GM21786 (cell line): ENCODE results near the gene ZNF827.

Source experiments
- ATAC-seq: cut with Tn5 transposase; IDR thresholded peaks from one replicate; pipeline ENCODE4 v1.9.1; 2021; ENCODE audit not compliant: unreplicated experiment

The ZNF827 gene

DNA sequence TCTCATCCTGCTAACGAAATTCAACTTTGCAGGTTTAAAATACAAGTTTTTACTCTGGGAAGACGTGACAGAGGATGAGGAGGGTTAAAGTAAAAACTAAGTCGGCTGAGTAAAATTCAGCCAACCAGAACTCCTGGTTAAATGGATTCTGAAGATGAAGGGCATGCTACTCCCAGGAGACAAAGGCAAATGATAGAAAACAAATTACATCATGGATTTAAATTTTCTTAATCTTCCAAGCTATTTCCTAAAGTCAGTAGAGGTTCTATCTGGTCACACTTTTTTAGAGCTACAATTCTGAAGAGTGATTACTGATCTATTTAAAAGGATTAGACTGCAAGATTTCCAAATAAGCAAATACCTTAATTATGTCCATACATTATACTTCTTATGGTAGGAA lies 47.9 kb downstream of the ZNF827 start:
- no peak for ATAC-seq

DNA sequence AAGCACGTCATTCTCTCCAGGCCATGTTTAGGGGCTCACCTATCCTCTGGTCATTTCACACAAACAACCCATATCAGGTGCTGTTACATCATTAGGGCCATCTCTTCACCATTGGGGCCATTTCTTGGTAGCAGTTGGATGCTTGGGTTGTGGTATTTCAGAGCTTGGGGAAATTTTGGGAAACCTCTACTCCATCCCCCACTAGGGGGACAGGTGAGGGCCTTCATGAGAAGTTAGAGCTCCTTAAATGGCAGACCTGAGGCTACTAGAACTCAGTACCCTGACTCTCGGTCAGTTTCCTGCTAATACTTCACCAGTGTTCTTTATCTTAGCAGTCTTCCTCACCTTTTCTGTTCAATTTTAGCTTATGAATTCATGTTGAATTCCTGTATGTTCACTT lies 50.2 kb downstream of the ZNF827 start:
- no peak for ATAC-seq

DNA sequence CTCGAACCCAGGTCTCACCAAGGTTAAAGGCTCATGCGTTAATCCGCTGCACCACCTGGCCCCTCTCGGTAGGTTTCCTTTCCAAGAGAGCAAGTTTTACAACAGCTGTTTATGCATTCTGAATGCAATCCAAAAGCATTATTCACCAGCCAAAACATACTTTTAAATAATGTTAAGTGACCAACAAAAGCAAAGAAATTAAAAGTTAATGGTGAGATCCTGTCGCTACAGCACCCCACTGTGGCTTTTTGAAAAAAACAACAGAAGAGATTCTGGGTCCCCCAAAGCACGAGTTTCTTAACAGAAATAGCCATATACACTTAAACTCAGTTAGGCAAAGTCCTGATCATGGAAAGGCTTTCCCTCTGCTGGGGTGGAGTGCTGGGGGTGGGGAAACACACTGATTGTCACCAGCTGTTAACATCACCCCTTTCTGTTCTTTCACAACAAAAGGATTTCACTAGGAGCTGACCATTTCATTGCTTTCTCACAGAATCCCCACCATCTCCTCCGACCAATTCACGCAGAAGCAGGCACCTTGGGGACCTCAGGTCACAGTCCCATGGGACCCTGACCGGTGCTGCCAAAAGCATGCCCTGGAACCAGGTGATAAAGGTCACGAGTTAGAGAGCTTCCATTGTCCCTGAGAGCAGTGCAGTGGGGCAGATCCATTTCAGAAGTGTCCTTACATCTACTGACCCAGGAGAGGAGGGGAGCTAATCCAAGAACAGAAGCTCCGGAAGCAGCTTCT lies 51.2 kb downstream of the ZNF827 start:
- peak; percentile 54 for ATAC-seq

DNA sequence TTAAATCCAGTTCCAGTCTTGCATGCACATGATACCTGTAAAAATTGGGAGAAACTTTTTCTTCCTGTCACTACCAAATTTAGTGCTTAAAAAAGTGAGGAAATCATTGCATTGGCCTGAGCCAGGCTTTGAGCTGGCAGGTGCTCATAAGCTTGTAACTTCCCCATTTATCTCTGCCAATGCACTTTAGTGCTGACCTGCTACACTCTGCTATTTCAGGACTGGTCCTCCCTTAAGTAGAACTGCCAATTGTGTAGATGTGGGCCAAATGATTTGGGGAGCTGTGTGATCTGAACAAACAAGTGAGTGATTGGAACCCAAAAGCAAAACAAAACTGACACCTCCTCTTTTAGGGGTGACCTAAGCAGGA lies 51.8 kb downstream of the ZNF827 start:
- ATAC-seq: no peak

DNA sequence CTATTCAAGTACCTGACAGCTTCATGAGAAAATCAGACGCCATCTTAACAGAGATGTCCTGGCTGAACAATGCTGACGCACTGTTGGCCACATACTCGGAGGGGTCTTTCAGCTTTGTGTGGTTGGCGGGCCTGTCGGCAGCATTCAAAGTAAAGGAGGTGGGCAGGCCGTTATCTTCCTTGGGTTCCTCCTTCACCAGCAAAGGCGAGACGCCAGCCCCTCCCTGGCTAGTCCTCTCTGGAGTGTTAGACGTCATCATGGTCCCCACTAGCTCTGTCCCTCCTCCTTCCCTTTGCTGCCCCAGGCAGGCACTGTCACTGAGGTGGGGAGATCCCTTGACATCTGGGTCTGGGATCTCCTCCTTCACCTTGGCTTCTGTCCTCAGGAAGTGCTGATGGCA lies 53.0 kb downstream of the ZNF827 start:
- ATAC-seq: no peak

DNA sequence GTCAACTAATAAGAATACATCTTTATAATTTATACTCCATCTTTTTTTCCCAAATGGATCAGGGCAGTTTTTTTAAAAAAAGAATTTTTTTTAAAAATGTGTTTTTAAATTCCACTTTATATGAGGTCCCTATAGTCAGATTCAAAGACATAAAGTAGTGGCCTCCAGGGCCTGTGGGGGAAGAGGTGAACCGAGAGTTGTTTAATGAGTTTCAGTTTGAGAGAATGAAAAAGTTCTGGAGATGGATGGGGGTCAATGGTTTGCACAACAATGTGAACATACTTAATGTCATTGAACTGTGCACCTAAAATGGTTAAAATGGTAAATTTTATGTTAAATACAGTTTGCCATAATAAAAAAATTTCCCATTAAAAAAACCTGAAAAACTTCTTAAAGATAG lies 53.8 kb downstream of the ZNF827 start:
- no peak for ATAC-seq

DNA sequence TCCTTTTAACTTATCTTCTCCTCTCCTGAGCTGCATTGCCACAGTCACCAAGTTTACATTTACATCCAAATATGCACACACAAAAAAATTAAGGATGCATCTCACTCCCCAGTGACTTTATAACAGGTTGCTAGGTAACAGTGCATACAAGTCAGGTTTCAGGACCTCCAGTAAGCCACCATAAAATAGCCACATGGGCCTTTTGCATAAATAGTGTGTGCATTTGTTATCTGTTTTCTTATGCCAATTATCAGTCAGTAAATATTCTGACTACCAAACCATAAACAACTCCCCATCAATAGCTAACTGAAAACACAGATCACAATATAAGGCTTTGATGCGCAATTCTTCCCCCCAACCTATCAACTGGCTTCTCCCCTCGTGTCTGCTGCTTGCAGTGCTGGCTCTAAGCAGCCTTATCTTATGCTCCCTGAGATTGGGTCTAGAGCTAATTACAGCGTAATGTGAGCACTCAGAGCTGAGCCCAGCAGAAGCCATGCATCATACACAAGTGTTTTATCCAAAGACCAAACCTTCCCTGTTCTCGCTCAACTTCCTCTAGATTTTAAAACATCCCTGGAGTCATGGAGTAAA lies 55.4 kb downstream of the ZNF827 start:
- no peak for ATAC-seq

DNA sequence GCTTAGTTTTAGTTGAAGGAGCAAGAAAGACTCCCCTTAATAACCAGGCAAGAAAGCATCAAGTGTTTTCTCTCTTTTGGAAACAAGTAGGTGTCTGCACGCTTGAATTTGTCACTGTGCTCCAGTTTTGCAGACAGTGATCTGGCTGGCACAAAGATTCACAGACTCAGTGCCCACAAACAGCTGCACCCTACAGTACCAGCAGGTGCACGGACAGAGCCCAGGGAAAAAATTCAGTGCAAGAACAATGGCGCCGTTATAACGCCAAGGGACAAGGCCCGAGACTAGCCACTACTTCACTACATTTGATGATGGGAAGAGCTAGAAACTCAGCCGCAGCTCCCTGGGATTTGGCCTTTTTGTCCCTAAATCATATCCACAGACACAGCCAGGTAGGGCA lies 56.0 kb downstream of the ZNF827 start:
- no peak for ATAC-seq

DNA sequence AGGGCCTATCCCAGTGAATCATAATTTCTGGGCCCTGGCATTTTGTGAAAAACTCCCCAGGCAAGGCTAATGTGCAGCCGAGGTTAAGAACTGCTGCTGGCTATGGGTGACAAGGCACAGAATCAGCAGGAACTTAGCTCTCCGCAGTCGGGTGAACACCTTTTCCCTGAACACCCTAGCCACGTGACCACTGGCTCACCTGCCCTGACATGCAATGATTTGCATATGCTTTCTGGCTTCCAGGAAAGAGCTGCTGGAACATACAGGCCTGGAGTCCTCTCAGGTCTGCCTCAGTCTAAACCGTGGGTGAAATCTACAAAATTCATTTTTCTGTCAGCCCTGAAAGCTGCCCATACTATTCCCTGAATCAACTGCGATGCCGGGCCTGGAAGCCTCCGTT lies 56.6 kb downstream of the ZNF827 start:
- peak; percentile 51 for ATAC-seq

DNA sequence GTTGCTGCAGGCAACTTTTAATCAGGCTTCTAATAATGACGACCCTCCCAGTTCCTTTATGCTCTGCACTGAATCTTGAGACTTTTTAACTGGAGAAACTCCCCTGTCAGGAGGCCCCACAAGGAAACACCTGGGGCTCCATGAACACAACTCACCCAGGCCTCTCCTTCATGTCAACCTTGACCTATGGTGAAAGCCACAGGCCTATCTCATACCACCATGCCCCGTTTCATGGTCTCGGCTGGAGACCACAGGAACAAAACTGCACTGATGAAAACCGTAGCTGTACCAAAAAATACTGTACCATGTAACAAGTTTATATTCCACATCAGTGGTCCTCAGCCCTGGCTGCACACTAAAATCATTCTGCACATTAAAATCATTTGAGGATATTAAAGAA lies 57.0 kb downstream of the ZNF827 start:
- peak; percentile 58 for ATAC-seq

DNA sequence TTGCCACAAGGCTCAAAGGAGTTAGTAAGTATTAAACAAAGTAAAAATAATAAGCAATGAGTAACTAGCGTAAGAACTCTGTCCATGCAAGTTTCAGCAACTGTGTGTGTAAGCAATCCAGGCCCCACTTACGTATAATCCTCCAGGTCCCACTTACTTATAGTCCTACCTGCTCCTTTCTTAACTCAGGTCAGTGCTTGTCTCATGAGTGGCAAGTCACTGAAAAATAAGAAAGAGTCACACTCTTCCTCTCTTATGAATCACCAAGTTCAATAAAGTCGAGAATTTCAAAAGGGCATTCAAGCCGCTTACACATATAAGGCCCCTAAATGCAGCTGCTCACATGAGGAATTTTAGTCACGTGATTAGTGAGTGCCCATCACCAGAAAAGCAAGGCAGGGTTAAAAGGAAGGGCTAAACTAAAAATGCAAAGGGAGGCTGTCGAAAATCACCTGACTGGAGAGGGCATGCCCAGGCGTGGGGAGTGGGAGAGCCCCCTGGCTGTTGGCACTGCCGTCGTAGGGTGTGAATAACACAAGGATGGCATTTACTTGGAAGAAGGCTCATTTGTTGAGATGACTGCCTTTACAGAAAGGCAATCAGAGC lies 58.2 kb downstream of the ZNF827 start:
- ATAC-seq: no peak

DNA sequence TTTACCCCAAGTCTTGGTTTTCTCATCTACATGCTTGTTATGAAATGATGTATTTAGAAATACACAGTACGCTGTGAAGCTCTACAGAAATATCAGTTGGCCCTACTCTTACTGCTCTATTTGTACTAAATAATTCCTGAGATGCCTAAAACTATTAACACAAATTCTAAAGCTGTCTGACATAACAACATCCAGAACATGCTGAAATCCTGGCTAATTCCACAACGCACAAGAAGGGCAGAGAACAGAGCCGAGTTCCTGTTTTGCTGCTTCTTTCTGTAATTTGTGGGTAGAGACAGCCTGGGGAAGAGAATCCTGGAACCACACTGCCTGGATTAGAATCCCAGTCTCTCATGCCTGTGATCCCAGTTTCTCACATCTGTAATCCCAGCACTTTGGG lies 59.0 kb downstream of the ZNF827 start:
- no peak for ATAC-seq

DNA sequence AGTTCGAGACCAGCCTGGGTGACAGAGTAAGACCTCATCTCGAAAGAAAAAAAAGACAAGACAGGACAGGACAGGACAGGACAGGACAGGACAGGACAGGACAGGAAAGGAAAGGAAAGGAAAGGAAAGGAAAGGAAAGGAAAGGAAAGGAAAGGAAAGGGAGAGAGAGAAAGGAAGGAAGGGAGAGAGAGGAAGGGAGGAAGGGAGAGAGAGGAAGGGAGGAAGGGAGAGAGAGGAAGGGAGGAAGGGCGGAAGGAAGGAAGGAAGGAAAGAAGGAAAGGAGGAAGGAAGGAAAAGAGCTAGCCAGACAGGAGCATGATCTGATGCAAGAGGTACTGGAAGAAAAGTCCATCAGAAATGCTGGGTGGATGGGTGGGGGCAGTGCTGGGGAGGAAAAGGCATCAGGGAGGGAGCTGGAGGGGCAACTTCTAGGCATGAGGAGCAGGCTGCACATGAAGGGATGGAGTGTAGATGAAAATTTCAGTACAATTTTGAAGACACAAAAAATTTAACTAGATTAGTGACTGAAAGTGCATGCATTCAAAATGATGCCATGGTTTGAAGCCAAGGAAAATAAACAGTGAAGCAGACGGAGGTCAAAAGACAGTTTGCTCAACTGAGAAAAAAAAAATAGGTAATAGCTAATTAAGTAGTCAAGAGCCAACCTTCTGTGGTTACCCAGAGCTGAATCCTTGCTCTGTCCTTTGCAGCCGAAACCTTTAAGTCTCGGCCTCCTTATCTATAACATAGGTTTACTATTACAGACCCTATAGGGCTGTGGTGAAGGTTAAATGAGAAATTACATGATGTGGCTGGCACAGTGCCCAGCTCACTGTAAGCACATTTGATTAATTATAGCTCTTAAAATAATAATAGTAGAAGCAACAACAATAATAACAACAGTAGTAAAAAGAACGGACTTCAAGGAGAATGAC lies 59.9 kb downstream of the ZNF827 start:
- ATAC-seq: no peak

DNA sequence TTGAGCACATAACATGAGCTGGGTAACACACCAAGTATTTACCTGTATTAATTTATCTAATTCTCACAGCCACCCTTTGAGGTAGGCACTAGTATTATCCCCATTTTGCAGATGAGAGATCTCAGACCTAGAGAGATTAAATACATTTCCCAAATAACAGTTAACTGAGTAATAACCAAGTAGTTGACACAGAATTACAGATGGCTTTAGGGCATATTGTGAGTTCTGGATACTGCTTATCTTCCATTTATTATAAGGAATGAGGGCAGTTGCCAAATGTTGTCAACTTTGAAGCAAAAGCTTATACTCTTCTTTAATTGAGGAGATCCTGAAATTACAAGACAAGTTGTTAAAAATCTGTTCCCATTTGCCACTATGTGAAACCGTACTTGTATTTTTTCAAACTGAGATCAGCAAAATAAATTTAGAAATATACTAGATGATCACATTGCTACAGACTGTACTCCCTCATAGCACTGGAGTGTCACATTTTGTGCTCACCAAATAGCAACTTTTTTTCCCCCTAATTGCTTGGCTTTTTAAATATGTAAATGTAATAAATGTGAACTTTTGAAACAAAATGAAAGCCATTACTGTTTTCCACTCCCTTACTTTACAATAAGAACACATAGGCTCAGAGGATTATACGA lies 62.0 kb downstream of the ZNF827 start:
- no peak for ATAC-seq

DNA sequence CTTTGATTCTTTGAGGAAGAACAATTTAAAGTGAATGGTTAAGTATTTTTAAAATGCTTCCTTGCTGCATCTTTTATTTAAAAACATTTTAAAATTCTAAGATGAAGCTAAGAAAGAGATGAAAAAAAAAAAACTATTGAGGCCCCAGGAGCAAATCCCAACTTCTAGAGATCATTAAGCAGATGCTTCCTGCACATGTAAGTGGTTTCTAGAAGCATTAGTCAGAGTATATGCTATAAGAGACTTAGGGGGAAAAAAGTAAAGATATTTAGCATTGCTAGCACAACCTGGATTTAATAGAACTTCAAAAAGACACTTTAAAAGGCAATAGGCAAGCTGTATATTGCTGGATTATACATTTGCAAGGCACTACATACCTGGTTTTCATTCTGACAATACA lies 64.7 kb downstream of the ZNF827 start:
- ATAC-seq: no peak

DNA sequence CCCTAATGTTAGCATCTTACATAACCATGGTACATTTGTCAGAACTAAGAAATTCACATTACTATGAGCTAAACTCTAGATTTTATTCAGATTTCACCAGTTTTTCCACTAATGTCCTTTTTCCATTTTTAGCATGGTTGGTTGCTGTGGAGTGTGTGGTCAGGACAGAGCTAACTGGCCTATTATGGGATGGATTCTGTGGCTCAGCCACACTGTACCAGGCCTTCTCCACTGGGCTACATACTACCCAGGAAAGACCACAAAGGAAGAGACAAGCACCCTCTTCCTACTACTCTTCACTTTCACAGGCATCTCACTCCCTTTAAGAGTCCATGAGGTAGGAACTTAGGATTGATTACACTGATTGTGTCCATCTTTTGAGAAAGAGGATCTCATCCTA lies 67.4 kb downstream of the ZNF827 start:
- no peak for ATAC-seq

DNA sequence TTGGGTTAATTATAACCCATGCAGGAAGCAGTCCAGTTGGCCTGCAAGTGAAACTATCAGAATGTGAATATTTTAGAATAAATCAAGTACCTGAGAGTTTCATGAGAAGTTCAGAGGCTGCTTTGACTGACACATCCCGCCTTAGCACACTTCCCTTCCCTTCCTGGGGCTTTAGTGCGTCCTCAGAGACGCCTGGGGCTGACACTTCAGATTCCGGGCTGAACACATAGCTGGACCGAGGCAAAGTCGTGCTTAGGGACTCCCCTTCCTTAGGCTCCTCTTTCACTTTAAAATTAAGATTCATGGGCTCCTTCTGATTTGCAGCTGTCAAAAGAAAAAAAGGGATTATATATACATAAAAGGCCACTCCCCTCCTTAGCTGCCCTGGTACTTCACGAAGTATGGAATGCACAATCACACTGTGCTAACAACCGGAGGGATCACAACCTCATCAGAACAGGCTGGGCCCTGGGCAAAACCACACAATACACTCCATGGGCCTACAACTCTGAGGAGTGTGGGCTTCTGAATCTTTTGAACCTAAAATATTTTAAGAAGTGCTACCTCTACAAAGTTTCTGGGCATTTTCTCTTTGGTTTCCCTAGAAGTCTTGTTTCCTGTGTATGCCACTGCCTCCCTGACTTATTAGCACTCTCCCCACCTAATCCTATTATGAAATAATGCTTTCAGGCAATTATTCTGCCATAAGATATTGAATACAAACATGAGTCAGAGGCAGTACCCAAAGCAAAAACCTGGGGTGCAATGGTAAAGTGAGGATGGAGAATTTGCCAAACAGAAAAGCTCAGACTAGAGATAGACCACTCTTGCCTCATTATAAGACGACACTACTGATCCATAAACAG lies 68.2 kb downstream of the ZNF827 start:
- peak; percentile 50 for ATAC-seq

DNA sequence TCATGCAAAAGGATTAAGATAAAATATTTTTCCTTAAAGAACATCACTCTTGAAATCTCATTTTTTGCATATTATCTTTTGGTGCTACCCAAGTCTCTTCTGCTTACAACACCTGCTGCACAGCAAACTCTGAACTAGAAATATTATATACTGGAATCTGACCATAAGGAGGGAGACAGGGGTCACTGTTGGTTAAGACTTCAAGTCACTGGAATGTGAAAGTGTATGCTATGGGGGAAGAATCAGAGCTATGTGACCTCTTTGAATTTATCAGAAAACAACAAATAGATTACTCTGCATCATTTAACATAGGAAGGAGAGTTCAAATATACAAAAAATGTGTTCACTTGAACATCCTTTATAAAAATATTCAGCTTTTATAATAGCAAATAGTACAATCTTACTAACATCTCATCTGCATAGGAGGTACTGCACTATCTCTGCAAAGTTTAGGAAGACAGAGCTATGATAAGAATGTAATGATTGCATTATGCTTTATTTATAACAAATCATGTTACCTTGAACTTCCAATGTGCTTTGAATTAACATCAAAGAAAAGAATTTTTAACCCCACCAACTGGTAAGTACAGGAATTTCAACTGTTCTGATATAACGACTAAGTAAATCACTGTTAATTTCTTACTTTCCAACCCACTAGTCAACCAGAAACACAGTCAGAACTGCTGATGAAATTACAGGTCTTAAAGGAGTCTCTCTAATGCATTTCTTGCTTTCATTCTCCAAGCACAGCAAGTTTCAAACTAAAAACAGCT lies 69.8 kb downstream of the ZNF827 start:
- ATAC-seq: peak; percentile 51

DNA sequence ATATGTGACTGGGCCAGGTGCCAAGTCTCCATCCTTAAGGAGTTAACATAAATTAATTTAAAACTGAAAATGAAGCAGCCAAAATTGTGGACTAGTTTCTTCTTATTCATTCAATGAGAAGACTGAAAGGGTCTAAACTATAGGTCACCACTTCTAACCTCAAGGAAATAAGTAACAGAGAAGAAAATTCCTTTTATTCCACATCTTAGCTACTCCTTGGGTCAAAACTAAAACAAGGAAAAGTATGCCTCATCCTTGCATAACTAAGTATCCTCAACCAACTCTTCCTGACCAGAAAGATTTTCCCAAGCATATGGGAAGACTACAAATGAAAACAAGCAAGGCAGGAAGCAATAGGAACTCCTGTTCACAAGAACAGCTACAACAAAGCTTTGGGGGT lies 71.2 kb downstream of the ZNF827 start:
- ATAC-seq: no peak
